CD4-positive, alpha-beta T cell treated with Interleukin-15 for 1 hour (primary cell): Measurements from ENCODE around the gene ADGRG6.
"Not testable (repeated sequence)": the region's sequence is repeated elsewhere in the genome, so short reads cannot be mapped to it uniquely, and the experiment has no call there.

ENCODE experiments used
- DNase-seq: peaks from one replicate; pipeline ENCODE4 v3.0.0-alpha.2; 2020

Gene ADGRG6

GRCh38 chr6:142416179-142416578 is 114.4 kb downstream of the ADGRG6 start:
- no peak for DNase-seq

- DNase-seq, result no peak
Observed at GRCh38 chr6:142416686-142417085, 114.9 kb downstream of the ADGRG6 start.

GRCh38 chr6:142417331-142417750 is 115.5 kb downstream of the ADGRG6 start:
- DNase-seq, result no peak

GRCh38 chr6:142419071-142419470 is 117.3 kb downstream of the ADGRG6 start:
- no peak for DNase-seq

- DNase-seq, result no peak
Observed at GRCh38 chr6:142420802-142421201, 119.0 kb downstream of the ADGRG6 start.

- DNase-seq, result no peak
Observed at GRCh38 chr6:142421285-142422117, 119.7 kb downstream of the ADGRG6 start.

- not testable (repeated sequence) for DNase-seq
Observed at GRCh38 chr6:142426444-142427132, 124.8 kb downstream of the ADGRG6 start.

GRCh38 chr6:142428468-142428867 is 126.7 kb downstream of the ADGRG6 start:
- not testable (repeated sequence) for DNase-seq

GRCh38 chr6:142429195-142429594 is 127.4 kb downstream of the ADGRG6 start:
- no peak for DNase-seq

GRCh38 chr6:142433419-142433818 is 131.6 kb downstream of the ADGRG6 start:
- DNase-seq, result no peak

- DNase-seq, result no peak
Observed at GRCh38 chr6:142438898-142439297, 137.1 kb downstream of the ADGRG6 start.

GRCh38 chr6:142440600-142441293 is 138.9 kb downstream of the ADGRG6 start:
- no peak for DNase-seq

GRCh38 chr6:142441716-142442115 is 139.9 kb downstream of the ADGRG6 start:
- no peak for DNase-seq

- DNase-seq, result no peak
Observed at GRCh38 chr6:142443102-142443501, 141.3 kb downstream of the ADGRG6 start.

- no peak for DNase-seq
Observed at GRCh38 chr6:142443532-142443931, 141.7 kb downstream of the ADGRG6 start.

GRCh38 chr6:142444376-142444775 is 142.6 kb downstream of the ADGRG6 start:
- no peak for DNase-seq

- no peak for DNase-seq
Observed at GRCh38 chr6:142444881-142445301, 143.1 kb downstream of the ADGRG6 start.

GRCh38 chr6:142446168-142446567 is 144.4 kb downstream of the ADGRG6 start:
- DNase-seq, result no peak

GRCh38 chr6:142446576-142446975 is 144.8 kb downstream of the ADGRG6 start:
- no peak for DNase-seq

- DNase-seq, result no peak
Observed at GRCh38 chr6:142448091-142448729, 146.4 kb downstream of the ADGRG6 start.

- DNase-seq, result not testable (repeated sequence)
Observed at GRCh38 chr6:142450856-142451255, 149.0 kb downstream of the ADGRG6 start.

GRCh38 chr6:142452993-142453392 is 151.2 kb downstream of the ADGRG6 start:
- no peak for DNase-seq

GRCh38 chr6:142454196-142454595 is 152.4 kb downstream of the ADGRG6 start:
- not testable (repeated sequence) for DNase-seq
